Right forelimb (tissue), 1 donor: ENCODE results near the gene ZPBP.
"Not testable (repeated sequence)": the region's sequence is repeated elsewhere in the genome, so short reads cannot be mapped to it uniquely, and the experiment has no call there.

Experiments
- DNase-seq: peaks from one replicate; pipeline ENCODE4 v3.0.0-alpha.2; 2018

Gene ZPBP

GRCh38 chr7:50092579-50093491 lies at the start of gene ZPBP:
TSS of gene ZPBP (minus strand) at chr7:50093246. CDS start at chr7:50093194, 52 bp downstream.
- no peak for DNase-seq

- no peak for DNase-seq
Observed at GRCh38 chr7:50142425-50143017, 49.5 kb upstream of the ZPBP start.

DNA sequence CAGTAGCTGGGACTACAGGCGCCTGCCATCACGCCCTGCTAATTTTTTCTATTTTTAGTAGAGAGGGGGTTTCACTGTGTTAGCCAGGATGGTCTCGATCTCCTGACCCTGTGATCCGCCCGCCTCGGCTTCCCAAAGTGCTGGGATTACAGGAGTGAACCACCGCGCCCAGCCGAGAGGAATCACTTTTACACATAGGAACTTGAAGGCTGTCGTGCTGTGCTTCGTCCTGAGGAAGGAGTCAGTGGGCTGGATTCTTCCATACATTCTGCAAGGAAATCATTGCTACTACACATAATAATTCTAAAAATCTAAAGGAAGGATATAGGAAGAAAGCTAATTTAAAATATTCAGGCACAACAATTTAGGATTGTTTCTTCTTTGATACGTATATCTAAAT lies 48.8 kb upstream of the ZPBP start:
- DNase-seq: no peak

DNA sequence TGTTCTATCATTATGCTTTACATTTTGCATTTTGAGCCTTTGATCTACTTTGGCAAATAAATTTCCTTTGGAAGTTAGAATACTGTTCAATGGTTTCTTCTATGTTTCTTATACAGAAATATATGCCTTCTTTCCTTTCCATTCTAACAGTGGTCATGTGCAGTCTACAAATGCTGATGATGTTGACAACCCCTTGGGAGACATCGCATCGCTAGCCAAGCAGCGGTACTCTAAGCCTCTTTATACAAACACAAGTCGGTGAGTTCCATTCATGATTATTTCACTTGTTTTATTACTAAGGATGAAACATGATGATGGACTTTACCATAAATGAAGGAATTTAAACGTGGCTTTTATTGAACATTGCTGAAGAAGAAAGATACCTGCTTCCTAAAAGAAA lies 48.1 kb upstream of the ZPBP start:
- DNase-seq: no peak

GRCh38 chr7:50140688-50141087 lies 47.6 kb upstream of the ZPBP start:
- no peak for DNase-seq

DNA sequence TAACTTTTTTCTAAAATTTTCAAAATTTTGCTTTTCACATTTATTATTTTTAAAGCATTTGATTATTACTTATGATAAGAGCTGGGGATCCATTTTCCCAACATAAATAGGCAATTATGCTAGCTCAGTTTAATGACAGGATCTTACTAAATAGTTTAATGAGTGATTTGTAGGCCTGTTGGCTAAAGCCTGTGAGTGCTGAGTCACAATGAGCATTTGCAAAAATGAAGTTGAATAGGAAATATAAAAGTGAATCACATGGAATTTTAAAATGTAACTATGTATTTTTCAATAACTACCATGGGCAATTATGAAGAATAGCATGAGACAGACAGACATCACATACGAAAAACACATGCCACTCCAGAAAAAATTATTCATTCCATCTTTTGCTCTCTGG lies 45.1 kb upstream of the ZPBP start:
- DNase-seq: no peak

DNA sequence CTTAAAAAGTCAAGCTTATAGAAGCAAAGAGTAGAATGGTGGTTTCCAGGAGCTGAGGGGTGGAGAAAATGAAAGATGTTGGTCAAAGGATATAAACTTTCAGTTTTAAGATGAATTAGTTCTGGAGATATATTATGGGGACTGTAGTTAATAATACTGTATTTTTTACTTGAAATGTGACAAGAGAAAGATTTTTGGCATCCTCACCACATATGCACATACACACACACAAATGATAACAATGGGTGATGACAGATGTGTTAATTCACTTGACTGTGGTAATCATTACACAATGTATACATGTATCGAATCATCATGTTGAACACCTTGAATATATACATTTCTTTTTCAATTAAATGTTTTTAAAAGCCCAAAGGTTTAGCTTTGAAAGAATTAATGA lies 32.7 kb upstream of the ZPBP start:
- DNase-seq: no peak

DNA sequence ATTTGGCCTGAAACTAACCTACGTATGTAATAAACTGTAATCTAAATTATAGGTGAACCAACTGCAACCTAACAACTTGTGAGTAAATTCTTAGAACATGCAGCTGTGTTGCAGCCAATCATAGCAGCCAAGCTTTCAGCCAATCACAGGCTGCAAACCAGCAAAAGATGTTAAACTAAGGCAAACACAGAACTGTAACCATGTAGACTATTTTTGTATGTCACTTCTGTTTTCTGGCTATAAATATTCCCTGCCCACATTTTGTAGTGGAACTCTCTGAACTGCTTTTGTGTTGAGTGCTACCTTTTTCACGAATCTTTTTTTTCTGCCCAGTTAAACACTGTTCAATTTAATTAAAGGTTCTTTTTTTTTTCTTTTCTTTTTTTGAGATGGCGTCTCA lies 28.2 kb upstream of the ZPBP start:
- DNase-seq: no peak

- no peak for DNase-seq
Observed at GRCh38 chr7:50119815-50120637, 27.0 kb upstream of the ZPBP start.

- no peak for DNase-seq
Observed at GRCh38 chr7:50112250-50112649, 19.2 kb upstream of the ZPBP start.

GRCh38 chr7:50101873-50102272 lies 8.8 kb upstream of the ZPBP start:
- DNase-seq: no peak

GRCh38 chr7:50095634-50096033 lies 2.6 kb upstream of the ZPBP start:
- DNase-seq: no peak

GRCh38 chr7:50088463-50089129 lies 4.5 kb downstream of the ZPBP start:
- DNase-seq: no peak

DNA sequence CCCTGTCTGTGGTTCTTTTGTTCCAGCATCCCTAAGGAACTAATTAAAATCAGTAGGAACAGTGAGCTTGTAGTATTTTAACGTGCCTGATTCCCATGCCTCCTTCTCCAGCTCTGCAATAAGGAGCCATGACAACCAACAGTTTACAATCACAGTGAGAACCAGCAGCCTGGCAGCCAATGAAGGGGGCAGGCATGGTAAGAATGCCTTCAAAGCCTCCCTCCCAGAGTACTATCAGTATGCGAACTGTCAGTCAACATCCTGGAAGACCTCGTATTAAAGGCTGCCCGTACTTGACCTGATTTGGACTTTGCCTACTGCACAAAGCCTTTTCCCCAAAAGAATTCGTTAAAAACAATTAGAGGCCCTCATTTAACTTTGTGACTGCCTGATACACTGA lies 7.7 kb downstream of the ZPBP start:
- DNase-seq: no peak

- DNase-seq: no peak
Observed at GRCh38 chr7:50073093-50073492, 20.0 kb downstream of the ZPBP start.

DNA sequence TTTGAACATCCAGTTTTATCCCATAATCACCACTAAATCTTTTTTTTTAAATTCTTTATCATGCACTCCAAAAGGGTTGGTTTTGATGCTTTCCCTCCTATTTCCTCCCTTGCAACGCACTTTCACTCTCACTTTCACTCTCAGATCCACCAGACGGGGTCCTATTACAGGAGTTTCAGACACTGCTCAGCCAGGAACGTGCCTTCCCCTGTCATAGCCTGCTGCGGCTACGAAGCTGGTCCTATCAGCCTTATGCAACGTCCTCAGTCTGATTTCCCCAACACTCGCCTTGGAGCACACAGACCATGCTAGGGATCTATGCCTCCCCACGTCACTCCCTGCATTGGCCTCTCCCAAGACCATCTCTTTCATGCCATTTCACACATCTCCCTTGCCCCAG lies 23.4 kb downstream of the ZPBP start:
- DNase-seq: no peak

GRCh38 chr7:50068850-50069551 lies 24.0 kb downstream of the ZPBP start:
- no peak for DNase-seq

- no peak for DNase-seq
Observed at GRCh38 chr7:50068026-50068425, 25.0 kb downstream of the ZPBP start.

DNA sequence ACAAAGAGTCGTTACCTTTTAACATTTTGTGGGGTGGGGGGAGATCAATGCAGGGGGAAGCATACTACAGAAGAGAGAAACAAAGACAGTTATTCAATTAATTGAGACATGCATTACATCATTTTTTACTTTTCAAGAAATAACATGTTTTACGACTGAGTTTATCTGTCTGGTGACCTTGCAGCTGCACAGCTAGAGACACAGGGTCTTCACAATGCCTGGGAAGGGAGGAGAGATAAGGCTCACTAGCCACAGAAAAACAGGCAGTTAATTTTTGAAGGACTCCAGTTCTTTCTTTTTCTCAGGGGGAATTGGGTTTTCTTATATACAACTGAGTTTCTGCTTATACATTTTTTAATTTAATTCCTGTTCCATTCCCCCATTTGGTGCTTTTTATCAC lies 30.1 kb downstream of the ZPBP start:
- DNase-seq: no peak

DNA sequence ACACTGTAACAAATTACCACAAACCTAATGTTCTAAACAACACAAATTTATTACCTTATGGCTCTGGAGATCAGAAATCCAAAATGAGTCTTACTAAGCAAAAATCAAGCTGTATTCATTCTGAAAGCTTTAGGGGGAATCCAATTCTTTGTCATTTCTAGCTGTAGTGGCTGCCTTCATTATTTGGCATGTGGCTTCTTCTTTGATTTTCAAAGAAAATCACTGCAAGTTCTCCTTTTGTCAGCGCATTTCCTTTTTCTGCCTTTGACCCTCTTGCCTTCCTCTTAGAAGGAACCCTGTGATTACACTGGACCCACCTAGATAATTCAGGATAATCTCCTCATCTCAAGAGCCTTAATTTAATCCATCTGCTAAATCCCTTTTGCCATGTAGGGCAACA lies 36.9 kb downstream of the ZPBP start:
- no peak for DNase-seq

DNA sequence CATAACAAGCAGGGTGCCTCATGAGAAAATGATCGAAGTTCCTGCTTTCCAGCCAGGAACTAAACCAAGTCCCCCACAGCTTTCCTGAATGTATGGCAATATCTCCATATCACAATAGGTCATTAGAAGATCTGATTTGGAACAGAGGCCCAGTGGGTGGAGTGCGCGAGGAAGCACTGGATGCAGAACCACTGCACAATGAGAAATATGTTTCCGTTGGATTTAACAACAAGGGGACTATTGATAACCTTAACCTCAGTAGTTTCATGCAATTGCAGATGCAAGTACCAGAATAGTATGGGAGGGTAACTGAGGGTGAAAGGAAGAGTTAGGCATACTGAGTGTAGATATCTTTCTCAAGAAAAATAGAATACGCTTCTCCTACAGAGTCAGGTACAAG lies 45.3 kb downstream of the ZPBP start:
- no peak for DNase-seq

DNA sequence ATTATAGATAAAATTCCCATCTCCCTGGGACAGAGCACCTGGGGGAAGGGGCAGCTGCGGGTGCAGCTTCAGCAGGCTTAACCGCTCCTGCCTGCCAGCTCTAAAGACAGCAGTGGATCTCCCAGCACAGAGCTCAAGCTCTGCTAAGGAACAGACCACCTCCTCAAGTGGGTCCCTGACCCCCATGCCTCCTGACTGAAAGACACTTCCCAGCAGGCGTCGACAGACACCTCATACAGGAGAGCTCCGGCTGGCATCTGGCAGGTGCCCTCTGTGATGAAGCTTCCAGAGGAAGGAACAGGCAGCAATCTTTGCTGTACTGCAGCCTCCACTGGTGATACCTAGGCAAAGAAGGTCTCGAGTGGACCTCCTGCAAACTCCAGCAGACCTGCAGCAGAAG lies 51.9 kb downstream of the ZPBP start:
- not testable (repeated sequence) for DNase-seq
